ENCODE results near the gene THSD7A.

DNA sequence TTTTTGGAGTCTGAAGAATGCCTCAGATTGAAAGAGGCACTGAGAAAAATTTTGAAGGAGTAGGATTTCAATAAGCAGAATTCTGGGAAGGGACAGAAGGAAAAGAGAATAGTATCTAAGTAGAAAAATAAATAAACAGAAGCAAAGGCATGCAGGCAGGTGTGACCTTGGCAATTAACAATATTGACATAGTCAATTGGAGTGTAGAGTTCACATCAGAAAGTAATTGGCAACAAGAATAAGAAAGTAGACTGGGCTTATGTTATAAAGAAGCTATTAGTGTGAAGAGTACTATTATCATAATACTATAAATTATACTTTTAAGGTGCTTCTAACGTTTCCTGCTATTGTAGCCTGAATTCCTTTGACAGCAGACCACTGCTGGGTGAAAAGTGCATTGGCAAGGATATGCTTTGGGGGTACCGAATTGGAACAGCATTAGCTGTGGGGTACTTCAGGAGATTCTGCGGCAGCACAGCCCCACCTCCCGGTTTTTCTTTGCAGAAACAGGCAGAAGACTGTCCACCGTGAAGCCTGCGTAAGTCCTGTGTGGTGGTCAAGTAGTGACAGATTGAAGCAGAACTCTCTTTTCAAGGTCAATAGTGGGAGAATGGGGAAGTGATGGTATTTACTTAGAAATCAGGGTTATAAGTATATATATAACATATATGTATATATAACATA lies 357.0 kb downstream of the THSD7A start:
- no peak for TF ChIP-seq EZH2 (IDR thresholded peaks at IDR 0.05; ENCODE audit: insufficient read depth, low read length)
- TF ChIP-seq, protein P1, sequence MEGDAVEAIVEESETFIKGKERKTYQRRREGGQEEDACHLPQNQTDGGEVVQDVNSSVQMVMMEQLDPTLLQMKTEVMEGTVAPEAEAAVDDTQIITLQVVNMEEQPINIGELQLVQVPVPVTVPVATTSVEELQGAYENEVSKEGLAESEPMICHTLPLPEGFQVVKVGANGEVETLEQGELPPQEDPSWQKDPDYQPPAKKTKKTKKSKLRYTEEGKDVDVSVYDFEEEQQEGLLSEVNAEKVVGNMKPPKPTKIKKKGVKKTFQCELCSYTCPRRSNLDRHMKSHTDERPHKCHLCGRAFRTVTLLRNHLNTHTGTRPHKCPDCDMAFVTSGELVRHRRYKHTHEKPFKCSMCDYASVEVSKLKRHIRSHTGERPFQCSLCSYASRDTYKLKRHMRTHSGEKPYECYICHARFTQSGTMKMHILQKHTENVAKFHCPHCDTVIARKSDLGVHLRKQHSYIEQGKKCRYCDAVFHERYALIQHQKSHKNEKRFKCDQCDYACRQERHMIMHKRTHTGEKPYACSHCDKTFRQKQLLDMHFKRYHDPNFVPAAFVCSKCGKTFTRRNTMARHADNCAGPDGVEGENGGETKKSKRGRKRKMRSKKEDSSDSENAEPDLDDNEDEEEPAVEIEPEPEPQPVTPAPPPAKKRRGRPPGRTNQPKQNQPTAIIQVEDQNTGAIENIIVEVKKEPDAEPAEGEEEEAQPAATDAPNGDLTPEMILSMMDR (IDR thresholded peaks at IDR 0.05; ENCODE audit: insufficient read depth, low read depth, low read length), result no peak
